Activated naive CD4-positive, alpha-beta T cell treated with anti-CD3 and anti-CD28 coated beads, Interleukin-2, amount 50 U/mL, for 24 hours (primary cell): Measurements from ENCODE around the gene SYNJ1.
"Not testable (repeated sequence)": the region's sequence is repeated elsewhere in the genome, so short reads cannot be mapped to it uniquely, and the experiment has no call there.

ENCODE experiments used
- H3K27ac Mint-ChIP-seq: one replicate; pipeline ENCODE4 v1.8.0; 2021; ENCODE audit warnings: mild to moderate bottlenecking, mixed read lengths
- H3K27me3 Mint-ChIP-seq: one replicate; pipeline ENCODE4 v1.8.0; 2021; ENCODE audit warnings: mixed read lengths
- H3K36me3 Mint-ChIP-seq: one replicate; pipeline ENCODE4 v1.8.0; 2021; ENCODE audit warnings: mixed read lengths
- H3K4me1 Mint-ChIP-seq: one replicate; pipeline ENCODE4 v1.8.0; 2021; ENCODE audit warnings: mixed read lengths
- H3K4me3 Mint-ChIP-seq: one replicate; pipeline ENCODE4 v1.8.0; 2021; ENCODE audit warnings: mild to moderate bottlenecking, mixed read lengths
- H3K9me3 Mint-ChIP-seq: one replicate; pipeline ENCODE4 v1.8.0; 2021; ENCODE audit warnings: mixed read lengths

The SYNJ1 gene

GRCh38 chr21:32713726-32714125 is 14.1 kb downstream of the SYNJ1 start:
- Mint-ChIP-seq H3K27me3 (no peaks in the 10 kb centered on the region), H3K4me1 (peaks cover 36% of the 10 kb centered on the region)

GRCh38 chr21:32712641-32713040 is 15.2 kb downstream of the SYNJ1 start:
- Mint-ChIP-seq H3K4me3 (no peak overlapping the region), H3K4me1 (peaks cover 41% of the 10 kb centered on the region), H3K27me3 (no peaks in the 10 kb centered on the region), H3K36me3 (peaks cover 11% of the 10 kb centered on the region), H3K9me3 (peaks cover 5% of the 10 kb centered on the region), H3K27ac (no peak overlapping the region)

More at GRCh38 chr21:32713726-32714125, 14.1 kb downstream of the SYNJ1 start:
- H3K36me3 Mint-ChIP-seq: peaks cover 15% of the 10 kb centered on the region
- H3K27ac Mint-ChIP-seq: no peak overlapping the region
- no peak overlapping the region for H3K4me3 Mint-ChIP-seq
- H3K9me3 Mint-ChIP-seq: peaks cover 5% of the 10 kb centered on the region

DNA sequence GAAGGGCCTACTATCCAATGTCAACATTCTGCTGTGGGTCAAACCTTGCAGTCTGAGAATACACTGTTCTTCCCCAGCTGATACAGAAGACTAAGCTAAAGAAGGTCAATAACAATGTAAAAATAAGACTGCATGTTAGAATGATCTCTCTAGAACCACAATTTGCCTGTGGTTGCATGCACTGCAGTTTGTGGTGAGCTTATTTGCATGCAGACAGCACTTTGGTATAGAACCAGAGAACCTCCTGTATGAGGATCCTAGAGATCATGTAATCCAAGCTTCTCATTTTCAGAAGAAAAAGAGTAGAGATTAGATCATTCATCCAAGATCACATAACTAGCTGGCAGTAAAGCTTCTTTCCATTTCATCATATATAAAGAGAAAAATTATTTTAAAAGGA is 15.8 kb downstream of the SYNJ1 start:
- Mint-ChIP-seq H3K9me3 (peaks cover 5% of the 10 kb centered on the region), H3K4me1 (peaks cover 45% of the 10 kb centered on the region), H3K4me3 (no peak overlapping the region), H3K27ac (no peak overlapping the region), H3K27me3 (no peaks in the 10 kb centered on the region), H3K36me3 (peaks cover 9% of the 10 kb centered on the region)

- H3K27ac Mint-ChIP-seq: no peak overlapping the region
- H3K4me1 Mint-ChIP-seq: peaks cover 40% of the 10 kb centered on the region
- no peaks in the 10 kb centered on the region for H3K9me3 Mint-ChIP-seq
- H3K27me3 Mint-ChIP-seq: no peaks in the 10 kb centered on the region
- H3K4me3 Mint-ChIP-seq: no peak overlapping the region
- peaks cover 4% of the 10 kb centered on the region for H3K36me3 Mint-ChIP-seq
Observed at GRCh38 chr21:32710987-32711386, 16.8 kb downstream of the SYNJ1 start.

DNA sequence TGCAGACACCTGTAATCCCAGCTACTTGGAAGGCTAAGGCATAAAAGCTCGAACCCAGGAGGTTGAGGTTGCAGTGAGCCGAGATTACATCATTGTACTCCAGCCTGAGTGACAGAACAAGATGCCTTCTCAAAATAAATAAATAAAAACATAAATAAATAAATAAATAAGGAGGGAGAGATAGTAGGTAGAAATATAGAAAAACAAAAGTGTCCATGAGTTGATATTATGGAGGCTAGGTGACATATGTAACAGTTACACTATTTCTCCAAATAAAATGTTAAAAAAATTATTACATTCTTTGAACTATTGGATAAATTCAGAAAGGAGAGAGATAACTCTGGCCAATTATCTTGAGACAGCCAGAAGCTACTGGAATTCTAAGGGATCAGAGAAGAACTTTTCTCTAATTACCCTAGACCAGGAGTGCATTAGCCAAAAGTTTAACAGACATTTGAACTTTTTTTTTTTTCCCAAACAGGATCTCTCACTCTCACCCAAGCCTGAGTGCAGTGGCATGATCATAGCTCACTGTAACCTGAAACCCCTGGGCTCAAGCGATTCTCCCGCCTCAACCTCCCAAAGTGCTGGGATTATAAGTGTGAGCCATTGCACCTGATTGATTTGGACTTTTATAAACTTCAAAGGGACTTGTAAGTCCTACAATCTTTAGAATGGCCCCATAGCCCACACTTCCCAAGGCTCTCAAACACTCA is 17.6 kb downstream of the SYNJ1 start:
- H3K27ac Mint-ChIP-seq: no peak overlapping the region
- no peaks in the 10 kb centered on the region for H3K9me3 Mint-ChIP-seq
- H3K4me1 Mint-ChIP-seq: peaks cover 43% of the 10 kb centered on the region
- H3K36me3 Mint-ChIP-seq: peaks cover 4% of the 10 kb centered on the region
- H3K4me3 Mint-ChIP-seq: no peak overlapping the region
- no peaks in the 10 kb centered on the region for H3K27me3 Mint-ChIP-seq

DNA sequence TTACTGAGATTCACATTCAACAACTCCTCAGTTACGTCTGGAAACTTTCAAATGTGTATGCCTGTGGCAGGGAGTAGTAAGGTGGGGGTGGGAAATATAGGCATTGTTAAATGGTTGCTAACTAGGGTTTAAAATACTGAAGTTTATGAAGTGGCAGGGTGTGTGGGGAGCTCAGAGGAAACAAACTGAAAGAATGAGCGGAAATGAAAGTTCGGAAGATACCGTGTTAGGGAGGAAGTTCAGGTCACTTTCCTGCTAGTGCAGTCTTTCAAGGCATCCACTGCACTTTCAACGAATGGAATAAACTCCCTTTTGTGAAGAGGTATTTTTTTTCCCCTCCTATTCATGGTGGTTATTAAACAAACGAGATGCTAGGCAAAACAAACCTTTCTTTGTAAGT is 19.7 kb downstream of the SYNJ1 start:
- Mint-ChIP-seq H3K4me3 (no peak overlapping the region), H3K27ac (no peak overlapping the region), H3K27me3 (no peaks in the 10 kb centered on the region), H3K9me3 (no peaks in the 10 kb centered on the region), H3K36me3 (no peaks in the 10 kb centered on the region), H3K4me1 (peaks cover 43% of the 10 kb centered on the region)

GRCh38 chr21:32705901-32706300 is 21.9 kb downstream of the SYNJ1 start:
- Mint-ChIP-seq H3K27ac (no peak overlapping the region), H3K9me3 (no peaks in the 10 kb centered on the region), H3K4me1 (peaks cover 34% of the 10 kb centered on the region), H3K36me3 (no peaks in the 10 kb centered on the region), H3K4me3 (no peak overlapping the region), H3K27me3 (no peaks in the 10 kb centered on the region)

DNA sequence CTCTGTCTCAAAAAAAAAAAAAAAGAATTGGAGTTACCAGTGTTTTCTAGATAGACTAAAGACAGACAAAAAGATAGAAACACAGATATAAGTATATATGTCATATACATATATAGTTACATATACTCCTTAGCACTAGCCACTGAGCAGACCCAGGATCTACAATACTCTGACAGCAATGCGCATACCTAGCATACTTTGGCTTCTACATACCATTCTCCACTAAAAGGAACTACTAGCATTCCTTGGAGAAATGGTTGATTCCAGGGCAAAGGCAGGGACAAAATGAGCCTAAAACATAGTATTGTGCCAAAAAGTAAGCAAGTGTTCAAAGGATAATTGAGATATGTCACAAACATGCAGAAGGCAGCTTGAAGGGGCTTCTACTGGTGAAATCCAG is 22.7 kb downstream of the SYNJ1 start:
- Mint-ChIP-seq H3K9me3 (no peaks in the 10 kb centered on the region), H3K4me3 (no peak overlapping the region), H3K27me3 (no peaks in the 10 kb centered on the region), H3K36me3 (no peaks in the 10 kb centered on the region), H3K4me1 (peaks cover 34% of the 10 kb centered on the region), H3K27ac (no peak overlapping the region)

DNA sequence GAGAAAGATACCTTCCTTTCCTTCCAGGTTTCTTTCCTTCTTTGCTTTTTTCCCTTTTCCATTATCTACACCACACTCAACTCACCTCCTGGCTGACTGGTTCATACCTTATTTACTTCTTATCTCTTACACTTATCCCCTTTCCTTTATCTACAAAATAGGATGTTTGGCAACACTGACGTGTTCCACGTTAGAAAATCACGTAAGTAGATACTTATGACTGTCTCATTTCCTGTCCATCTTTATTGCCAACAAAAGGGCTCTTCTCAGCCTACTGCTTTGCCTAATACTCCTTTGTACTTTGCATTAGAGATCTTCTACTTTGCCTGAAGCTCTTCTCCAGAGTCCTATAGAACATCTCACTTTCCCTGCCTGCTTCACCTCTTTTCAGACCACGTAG is 25.1 kb downstream of the SYNJ1 start:
- H3K27me3 Mint-ChIP-seq: no peaks in the 10 kb centered on the region
- no peak overlapping the region for H3K4me3 Mint-ChIP-seq
- peaks cover 28% of the 10 kb centered on the region for H3K4me1 Mint-ChIP-seq
- H3K9me3 Mint-ChIP-seq: no peaks in the 10 kb centered on the region
- H3K27ac Mint-ChIP-seq: peak overlapping the region; percentile 5
- peaks cover 4% of the 10 kb centered on the region for H3K36me3 Mint-ChIP-seq

- H3K4me1 Mint-ChIP-seq: peaks cover 10% of the 10 kb centered on the region
Observed at GRCh38 chr21:32698971-32699693, 28.7 kb downstream of the SYNJ1 start.

GRCh38 chr21:32698286-32698685 is 29.5 kb downstream of the SYNJ1 start:
- peaks cover 7% of the 10 kb centered on the region for H3K4me1 Mint-ChIP-seq
- H3K27ac Mint-ChIP-seq: no peak overlapping the region
- H3K9me3 Mint-ChIP-seq: no peaks in the 10 kb centered on the region
- no peaks in the 10 kb centered on the region for H3K27me3 Mint-ChIP-seq
- H3K36me3 Mint-ChIP-seq: peaks cover 8% of the 10 kb centered on the region
- H3K4me3 Mint-ChIP-seq: no peak overlapping the region

More at GRCh38 chr21:32698971-32699693, 28.7 kb downstream of the SYNJ1 start:
- Mint-ChIP-seq H3K36me3 (peaks cover 8% of the 10 kb centered on the region), H3K27me3 (no peaks in the 10 kb centered on the region), H3K9me3 (no peaks in the 10 kb centered on the region), H3K4me3 (no peak overlapping the region), H3K27ac (peak overlapping the region; percentile 41)

DNA sequence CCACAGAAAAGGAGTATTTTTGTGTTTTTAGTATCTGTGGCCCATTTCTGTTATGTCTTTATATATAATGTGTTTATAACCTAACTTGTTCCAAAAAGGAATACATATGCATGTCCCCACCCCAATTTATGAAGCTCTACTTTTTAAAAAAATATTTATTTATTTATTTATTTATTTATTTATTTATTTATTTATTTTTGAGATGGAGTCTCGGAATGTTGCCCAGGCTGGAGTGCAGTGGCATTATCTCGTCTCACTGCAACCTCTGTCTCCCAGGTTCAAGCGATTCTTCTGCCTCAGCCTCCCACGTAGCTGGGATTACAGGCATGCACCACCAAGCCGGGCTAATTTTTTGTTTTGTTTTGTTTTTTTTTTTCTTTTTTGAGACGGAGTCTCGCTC is 32.3 kb downstream of the SYNJ1 start:
- H3K27ac Mint-ChIP-seq, H3K9me3 Mint-ChIP-seq, H3K4me3 Mint-ChIP-seq, H3K4me1 Mint-ChIP-seq, H3K27me3 Mint-ChIP-seq: not testable (repeated sequence)
- H3K36me3 Mint-ChIP-seq: peaks cover 16% of the 10 kb centered on the region

DNA sequence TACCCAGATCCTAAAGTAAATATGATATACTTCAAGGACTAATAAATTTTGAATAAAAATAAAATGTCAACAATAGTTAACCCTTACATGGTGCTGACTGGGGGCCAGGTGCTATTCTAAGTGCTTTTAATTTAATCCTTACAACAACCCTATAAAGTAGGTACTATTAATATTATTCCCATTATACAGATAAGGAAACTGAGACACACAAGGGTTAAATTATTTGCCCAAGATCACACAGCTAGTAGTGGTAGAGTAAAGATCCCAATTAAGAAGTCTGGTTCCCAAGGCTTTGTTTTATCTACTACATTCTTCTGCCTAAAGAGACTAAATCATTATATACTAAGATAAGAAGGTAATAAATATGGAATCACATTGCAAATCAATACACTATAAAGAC is 34.2 kb downstream of the SYNJ1 start:
- Mint-ChIP-seq H3K36me3 (peaks cover 18% of the 10 kb centered on the region), H3K4me3 (no peak overlapping the region), H3K27ac (no peak overlapping the region), H3K9me3 (no peaks in the 10 kb centered on the region), H3K4me1 (no peaks in the 10 kb centered on the region), H3K27me3 (no peaks in the 10 kb centered on the region)

DNA sequence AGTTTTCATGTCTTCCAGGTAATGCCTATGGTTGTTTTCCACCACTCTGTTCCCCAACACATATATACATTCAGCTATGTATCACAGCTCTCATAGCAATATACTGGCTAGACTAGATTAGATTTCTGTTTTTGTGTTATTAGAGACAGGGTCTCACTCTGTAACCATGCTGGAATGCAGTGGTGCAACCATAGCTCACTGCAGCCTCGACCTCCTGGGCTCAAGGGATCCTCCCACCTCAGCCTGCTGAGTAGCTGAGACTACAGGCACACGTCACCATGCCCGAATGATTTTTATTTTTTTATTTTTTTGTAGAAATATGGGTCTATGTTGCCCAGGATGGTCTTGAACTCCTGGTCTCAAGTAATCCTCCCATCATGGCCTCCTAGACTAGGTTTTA is 37.7 kb downstream of the SYNJ1 start:
- Mint-ChIP-seq H3K27me3 (no peaks in the 10 kb centered on the region), H3K9me3 (no peaks in the 10 kb centered on the region)

GRCh38 chr21:32687643-32688345 is 40.0 kb downstream of the SYNJ1 start:
- Mint-ChIP-seq H3K27me3 (no peaks in the 10 kb centered on the region), H3K9me3 (no peaks in the 10 kb centered on the region), H3K4me1 (no peaks in the 10 kb centered on the region), H3K27ac (no peak overlapping the region), H3K4me3 (no peak overlapping the region), H3K36me3 (peaks cover 17% of the 10 kb centered on the region)

More for the DNA sequence above, 37.7 kb downstream of the SYNJ1 start:
- no peak overlapping the region for H3K4me3 Mint-ChIP-seq
- no peaks in the 10 kb centered on the region for H3K4me1 Mint-ChIP-seq
- no peak overlapping the region for H3K27ac Mint-ChIP-seq
- H3K36me3 Mint-ChIP-seq: peaks cover 19% of the 10 kb centered on the region
